ENCODE results near the gene TAAR6.

The TAAR6 gene

GRCh38 chr6:132592855-132593254 lies 22.7 kb downstream of the TAAR6 start:
- TF ChIP-seq, protein P1, sequence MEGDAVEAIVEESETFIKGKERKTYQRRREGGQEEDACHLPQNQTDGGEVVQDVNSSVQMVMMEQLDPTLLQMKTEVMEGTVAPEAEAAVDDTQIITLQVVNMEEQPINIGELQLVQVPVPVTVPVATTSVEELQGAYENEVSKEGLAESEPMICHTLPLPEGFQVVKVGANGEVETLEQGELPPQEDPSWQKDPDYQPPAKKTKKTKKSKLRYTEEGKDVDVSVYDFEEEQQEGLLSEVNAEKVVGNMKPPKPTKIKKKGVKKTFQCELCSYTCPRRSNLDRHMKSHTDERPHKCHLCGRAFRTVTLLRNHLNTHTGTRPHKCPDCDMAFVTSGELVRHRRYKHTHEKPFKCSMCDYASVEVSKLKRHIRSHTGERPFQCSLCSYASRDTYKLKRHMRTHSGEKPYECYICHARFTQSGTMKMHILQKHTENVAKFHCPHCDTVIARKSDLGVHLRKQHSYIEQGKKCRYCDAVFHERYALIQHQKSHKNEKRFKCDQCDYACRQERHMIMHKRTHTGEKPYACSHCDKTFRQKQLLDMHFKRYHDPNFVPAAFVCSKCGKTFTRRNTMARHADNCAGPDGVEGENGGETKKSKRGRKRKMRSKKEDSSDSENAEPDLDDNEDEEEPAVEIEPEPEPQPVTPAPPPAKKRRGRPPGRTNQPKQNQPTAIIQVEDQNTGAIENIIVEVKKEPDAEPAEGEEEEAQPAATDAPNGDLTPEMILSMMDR (IDR thresholded peaks at IDR 0.05): no peak

- TF ChIP-seq, protein P1 (IDR thresholded peaks at IDR 0.05): no peak
These were observed 26.1 kb downstream of the TAAR6 start for GRCh38 chr6:132596201-132596600.

DNA sequence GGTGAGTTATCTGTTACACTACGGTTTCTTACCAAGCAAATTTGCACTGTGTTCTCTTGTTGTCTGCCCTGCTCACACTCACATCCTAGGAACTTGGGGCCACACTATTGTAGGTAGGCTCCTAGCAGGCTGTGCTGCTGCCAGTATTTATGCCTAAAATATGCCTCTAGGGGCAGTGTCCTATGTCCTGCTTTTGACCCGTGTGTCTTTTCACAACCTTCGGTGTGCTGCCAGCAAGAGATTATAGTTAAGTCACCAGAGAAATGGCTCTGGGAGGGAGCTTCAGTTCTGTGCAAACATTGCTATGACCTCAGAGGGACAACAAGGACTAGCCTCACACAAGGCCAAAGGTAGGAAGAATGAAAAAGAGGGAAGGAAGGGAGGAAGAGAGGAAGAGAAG lies 28.4 kb downstream of the TAAR6 start:
- TF ChIP-seq, protein P1 (IDR thresholded peaks at IDR 0.05): peak; percentile 63

DNA sequence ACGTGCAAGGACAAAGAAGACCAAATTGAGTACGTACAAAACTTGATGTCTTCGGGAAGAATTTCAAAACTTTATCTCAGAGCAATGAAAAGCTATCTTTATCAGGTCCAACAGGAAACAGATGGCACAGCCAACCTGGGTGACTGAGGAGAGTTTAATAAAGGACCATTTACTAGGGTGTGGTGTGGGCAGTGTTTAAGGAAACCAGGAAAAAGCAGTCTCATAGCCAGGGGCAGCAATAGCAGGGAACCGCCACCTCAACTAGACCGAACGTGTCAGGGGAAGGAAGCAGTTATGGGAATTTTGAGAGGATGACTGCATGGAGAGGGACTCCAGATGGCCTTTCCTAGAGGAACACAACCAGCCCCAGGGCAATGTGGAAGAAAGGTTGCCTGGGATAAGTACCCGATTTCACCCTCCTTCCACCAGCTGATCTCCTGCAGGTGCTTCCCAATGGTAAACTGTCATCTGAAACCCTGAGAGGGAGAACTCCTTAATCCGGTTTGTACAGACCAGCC lies 34.6 kb downstream of the TAAR6 start:
- TF ChIP-seq, protein P1 (IDR thresholded peaks at IDR 0.05): no peak

- TF ChIP-seq, protein P1 (IDR thresholded peaks at IDR 0.05): no peak
These were observed 37.6 kb downstream of the TAAR6 start for GRCh38 chr6:132607544-132608233.

GRCh38 chr6:132611616-132612015 lies 41.5 kb downstream of the TAAR6 start:
- TF ChIP-seq, protein P1 (IDR thresholded peaks at IDR 0.05): no peak

DNA sequence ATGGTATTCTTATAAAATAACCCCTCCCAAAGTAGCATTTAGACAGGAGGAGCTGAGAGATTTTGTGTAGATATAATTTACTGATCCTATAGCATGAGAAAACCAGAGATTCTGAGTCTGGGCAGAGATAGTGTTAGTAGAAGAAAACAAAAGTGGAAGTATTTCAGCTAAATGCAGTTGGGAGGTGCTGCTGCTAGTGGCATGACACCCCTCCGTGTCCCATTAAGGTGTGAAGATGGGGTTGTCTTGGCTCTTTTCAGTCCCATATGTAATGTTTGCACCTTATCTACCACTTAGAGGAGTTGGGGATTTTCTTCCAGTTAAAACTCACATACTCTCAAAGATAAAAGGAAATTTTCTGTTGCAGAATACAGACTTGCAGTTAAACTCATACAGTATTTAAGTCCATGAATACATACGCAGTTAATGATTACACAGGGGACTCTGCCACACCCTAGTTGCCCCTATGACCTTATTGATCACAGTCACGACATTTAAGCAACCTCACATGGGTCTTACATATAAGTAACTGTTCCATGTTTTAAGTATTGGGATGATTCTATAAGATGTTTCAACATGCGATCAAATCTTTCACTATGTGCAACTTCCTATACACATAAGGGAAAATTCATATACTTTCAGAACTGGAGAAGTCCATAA lies 42.5 kb downstream of the TAAR6 start:
- TF ChIP-seq, protein P1 (IDR thresholded peaks at IDR 0.05): no peak

Data from LNCAP (cell line).